Trophoblast cell (in vitro differentiated cells and primary cell): ENCODE results near the gene FAM120A.

Experiments
- DNase-seq, 2 donors: peaks; one replicate each; pipeline ENCODE4 v3.0.0-alpha.2; 2016
- H2AFZ ChIP-seq: 2 replicates; pipeline ENCODE4 v1.6.1; 2013; ENCODE audit warnings: low read length, moderate library complexity, mild to moderate bottlenecking; ENCODE audit not compliant: insufficient read depth, poor library complexity
- H2AK5ac ChIP-seq: 2 replicates; pipeline ENCODE4 v1.6.1; 2013; ENCODE audit warnings: mild to moderate bottlenecking, low read length
- H2BK120ac ChIP-seq: 2 replicates; pipeline ENCODE4 v1.6.1; 2013; ENCODE audit warnings: low read length, mild to moderate bottlenecking, moderate library complexity; ENCODE audit not compliant: insufficient read depth, poor library complexity
- H2BK12ac ChIP-seq: 2 replicates; pipeline ENCODE4 v1.6.1; 2013; ENCODE audit warnings: mild to moderate bottlenecking, low read length, moderate library complexity
- H2BK5ac ChIP-seq: 2 replicates; pipeline ENCODE4 v1.6.1; 2013; ENCODE audit warnings: low read length, low read depth, moderate library complexity, mild to moderate bottlenecking; ENCODE audit not compliant: poor library complexity
- H3K14ac ChIP-seq: 2 replicates; pipeline ENCODE4 v1.6.1; 2013; ENCODE audit warnings: mild to moderate bottlenecking, low read length
- H3K18ac ChIP-seq: 2 replicates; pipeline ENCODE4 v1.6.1; 2013; ENCODE audit warnings: mild to moderate bottlenecking, low read length
- H3K23ac ChIP-seq: 2 replicates; pipeline ENCODE4 v1.6.1; 2013; ENCODE audit warnings: low read length
- H3K27ac ChIP-seq: 2 replicates; pipeline ENCODE4 v1.5.1; 2013; ENCODE audit warnings: low read depth, mild to moderate bottlenecking, inconsistent platforms, low read length, moderate library complexity
- H3K27me3 ChIP-seq: 2 replicates; pipeline ENCODE4 v1.6.1; 2013; ENCODE audit warnings: inconsistent platforms, mild to moderate bottlenecking, low read length, moderate library complexity; ENCODE audit not compliant: insufficient read depth
- H3K36me3 ChIP-seq, 2 experiments: 1 replicate in 1 of 2; 2 replicates in 1 of 2; pipeline ENCODE4 v1.6.1; 2013; ENCODE audit warnings: low read length in 2 of 2, mild to moderate bottlenecking in 2 of 2, moderate library complexity in 1 of 2; ENCODE audit not compliant: insufficient read depth in 2 of 2, control insufficient read depth in 1 of 2
- H3K4ac ChIP-seq: 2 replicates; pipeline ENCODE4 v1.6.1; 2013; ENCODE audit warnings: low read depth, mild to moderate bottlenecking, low read length, moderate library complexity
- H3K4me1 ChIP-seq, 2 experiments: 1 replicate in 1 of 2; 2 replicates in 1 of 2; pipeline ENCODE4 v1.6.1; 2013; ENCODE audit warnings: low read length in 2 of 2, mild to moderate bottlenecking in 2 of 2, moderate library complexity in 1 of 2; ENCODE audit not compliant: insufficient read depth in 2 of 2, control insufficient read depth in 1 of 2
- H3K4me2 ChIP-seq: 2 replicates; pipeline ENCODE4 v1.6.1; 2013; ENCODE audit warnings: inconsistent platforms, mild to moderate bottlenecking, low read length, moderate library complexity
- H3K4me3 ChIP-seq: 2 replicates; pipeline ENCODE4 v1.5.1; 2013; ENCODE audit warnings: mild to moderate bottlenecking, low read depth, low read length, inconsistent platforms
- H3K79me1 ChIP-seq: one replicate; pipeline ENCODE4 v1.6.1; 2013; ENCODE audit warnings: low read length
- H3K79me2 ChIP-seq: 2 replicates; pipeline ENCODE4 v1.6.1; 2013; ENCODE audit warnings: low read length, mild to moderate bottlenecking; ENCODE audit not compliant: control insufficient read depth, insufficient read depth, poor library complexity
- H3K9ac ChIP-seq: 2 replicates; pipeline ENCODE4 v1.6.1; 2013; ENCODE audit warnings: mild to moderate bottlenecking, low read length
- H3K9me3 ChIP-seq: 2 replicates; pipeline ENCODE4 v1.6.1; 2013; ENCODE audit warnings: low read depth, mild to moderate bottlenecking, control low read depth, inconsistent platforms, low read length; ENCODE audit not compliant: insufficient read depth
- H4K12ac ChIP-seq: 2 replicates; pipeline ENCODE4 v1.6.1; 2013; ENCODE audit warnings: low read depth, mild to moderate bottlenecking, low read length, moderate library complexity
- H4K8ac ChIP-seq: 2 replicates; pipeline ENCODE4 v1.6.1; 2013; ENCODE audit warnings: low read depth, mild to moderate bottlenecking, low read length, moderate library complexity
- H4K91ac ChIP-seq: one replicate; pipeline ENCODE4 v1.6.1; 2013; ENCODE audit warnings: low read depth, mild to moderate bottlenecking, low read length, moderate library complexity
- WGBS: extraction: QIAGEN DNeasy Blood & Tissue Kit; methylation state at CpG from one replicate; pipeline ENCODE4 v1.1.7; 2013; ENCODE audit warnings: missing lambda C conversion rate; ENCODE audit not compliant: insufficient read length, insufficient coverage; ENCODE audit errors: extremely low coverage; 5-methylcytosine and 5-hydroxymethylcytosine counted together

The FAM120A gene

GRCh38 chr9:93460689-93461413, 9.4 kb downstream of the FAM120A start:
- H3K4me1 ChIP-seq, result peaks cover 0 to 2% of the 10 kb centered on the region in 2 experiments
- WGBS, result no CpG with 5 or more reads among the region's 3 CpGs
- no peak overlapping the region for H4K12ac ChIP-seq

DNA sequence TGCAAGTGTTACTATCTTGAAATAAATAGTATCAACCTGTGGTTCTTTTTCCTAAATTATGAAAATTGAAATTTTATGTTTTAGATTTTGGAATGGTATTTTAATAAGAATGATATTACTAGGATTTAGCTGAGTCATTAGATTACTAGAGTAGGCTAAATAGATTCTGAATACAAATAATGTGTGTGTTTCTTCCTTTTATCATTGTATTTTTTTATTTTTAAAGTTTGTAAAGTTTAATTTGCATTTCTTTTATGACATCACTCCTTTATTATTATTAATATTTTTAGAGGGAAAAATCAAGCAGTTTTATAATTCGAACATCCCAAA, 9.9 kb downstream of the FAM120A start:
- DNase-seq, result no peak
- Histone ChIP-seq H4K8ac (no peak overlapping the region), H3K9me3 (no peaks in the 10 kb centered on the region), H2AK5ac (no peak overlapping the region), H3K27me3 (no peaks in the 10 kb centered on the region), H3K14ac (no peak overlapping the region), H3K4me1 (peaks cover 0 to 2% of the 10 kb centered on the region in 2 experiments), H2BK12ac (no peak overlapping the region), H3K18ac (no peak overlapping the region), H2BK120ac (no peak overlapping the region), H3K79me2 (peaks cover 5% of the 10 kb centered on the region), H4K91ac (no peak overlapping the region), H2BK5ac (no peak overlapping the region), H4K12ac (no peak overlapping the region), H2AFZ (no peak overlapping the region), H3K4ac (no peak overlapping the region), H3K36me3 (no peaks in the 10 kb centered on the region), H3K27ac (no peak overlapping the region), H3K23ac (no peak overlapping the region), H3K79me1 (no peaks in the 10 kb centered on the region), H3K9ac (no peak overlapping the region), H3K4me3 (no peak overlapping the region), H3K4me2 (no peak overlapping the region)
- no CpG with 5 or more reads among the region's 1 CpG for WGBS

More at GRCh38 chr9:93460689-93461413, 9.4 kb downstream of the FAM120A start:
- Histone ChIP-seq H3K4ac (peak overlapping the region; percentile 55), H2BK5ac (no peak overlapping the region), H3K9me3 (no peaks in the 10 kb centered on the region), H2BK12ac (no peak overlapping the region), H4K8ac (no peak overlapping the region), H2AFZ (no peak overlapping the region), H3K36me3 (no peaks in the 10 kb centered on the region), H3K27ac (no peak overlapping the region), H3K27me3 (no peaks in the 10 kb centered on the region), H3K23ac (no peak overlapping the region), H2BK120ac (no peak overlapping the region), H3K9ac (no peak overlapping the region), H2AK5ac (no peak overlapping the region), H3K18ac (no peak overlapping the region), H3K79me1 (no peaks in the 10 kb centered on the region), H3K14ac (no peak overlapping the region), H3K4me3 (no peak overlapping the region), H4K91ac (no peak overlapping the region), H3K4me2 (no peak overlapping the region), H3K79me2 (peaks cover 4% of the 10 kb centered on the region)
- no peak for DNase-seq

DNA sequence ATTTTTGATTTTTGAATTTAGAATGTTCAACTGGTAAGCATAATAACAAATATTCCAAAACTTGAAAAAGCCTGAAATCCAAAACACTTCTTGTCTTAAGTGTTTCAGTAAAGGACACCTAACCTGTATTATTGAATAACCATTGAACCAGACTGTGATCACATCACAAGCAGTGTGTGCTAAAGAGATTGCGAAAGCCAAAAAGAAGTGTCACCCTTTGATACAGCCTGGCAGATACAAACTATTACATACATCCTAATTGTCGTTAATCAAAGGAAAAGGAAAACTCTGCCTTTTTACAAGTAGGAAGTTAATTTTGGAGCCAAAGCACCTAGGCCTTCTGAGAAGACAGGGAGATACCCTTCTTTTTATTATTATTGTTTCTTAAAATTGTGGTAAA, 10.3 kb downstream of the FAM120A start:
- DNase-seq, result no peak
- H2BK120ac ChIP-seq, result no peak overlapping the region
- peaks cover 9% of the 10 kb centered on the region for H3K79me2 ChIP-seq
- H3K4ac ChIP-seq, result no peak overlapping the region
- no peak overlapping the region for H3K14ac ChIP-seq
- no peak overlapping the region for H2BK12ac ChIP-seq
- H3K4me3 ChIP-seq, result no peak overlapping the region
- no peak overlapping the region for H2BK5ac ChIP-seq
- no peaks in the 10 kb centered on the region for H3K27me3 ChIP-seq
- no peak overlapping the region for H3K27ac ChIP-seq
- no peak overlapping the region for H3K4me2 ChIP-seq
- H2AFZ ChIP-seq, result no peak overlapping the region
- no peak overlapping the region for H2AK5ac ChIP-seq
- H3K23ac ChIP-seq, result no peak overlapping the region
- H4K91ac ChIP-seq, result no peak overlapping the region
- H3K9me3 ChIP-seq, result no peaks in the 10 kb centered on the region
- H3K4me1 ChIP-seq, result peaks cover 0 to 2% of the 10 kb centered on the region in 2 experiments
- H3K9ac ChIP-seq, result no peak overlapping the region
- H3K18ac ChIP-seq, result no peak overlapping the region
- no CpG with 5 or more reads among the region's 2 CpGs for WGBS
- no peak overlapping the region for H4K8ac ChIP-seq
- no peak overlapping the region for H4K12ac ChIP-seq
- H3K36me3 ChIP-seq, result no peaks in the 10 kb centered on the region
- H3K79me1 ChIP-seq, result no peaks in the 10 kb centered on the region

- H4K12ac ChIP-seq, result no peak overlapping the region
- no CpG with 5 or more reads among the region's 4 CpGs for WGBS
- H3K23ac ChIP-seq, result no peak overlapping the region
- H3K4me3 ChIP-seq, result no peak overlapping the region
- no peaks in the 10 kb centered on the region for H3K36me3 ChIP-seq
- H3K4me1 ChIP-seq, result peaks cover 0 to 2% of the 10 kb centered on the region in 2 experiments
- no peak overlapping the region for H3K9ac ChIP-seq
- H3K9me3 ChIP-seq, result no peaks in the 10 kb centered on the region
- H3K18ac ChIP-seq, result no peak overlapping the region
- peaks cover 12% of the 10 kb centered on the region for H3K79me2 ChIP-seq
- no peak overlapping the region for H2AK5ac ChIP-seq
- H2BK120ac ChIP-seq, result no peak overlapping the region
- no peak overlapping the region for H3K4ac ChIP-seq
- H2BK12ac ChIP-seq, result no peak overlapping the region
- H2BK5ac ChIP-seq, result no peak overlapping the region
- no peak overlapping the region for H3K4me2 ChIP-seq
- H4K8ac ChIP-seq, result no peak overlapping the region
- H3K27me3 ChIP-seq, result no peaks in the 10 kb centered on the region
- DNase-seq, result no peak
- H2AFZ ChIP-seq, result no peak overlapping the region
- H3K27ac ChIP-seq, result no peak overlapping the region
- no peak overlapping the region for H4K91ac ChIP-seq
- no peak overlapping the region for H3K14ac ChIP-seq
- no peaks in the 10 kb centered on the region for H3K79me1 ChIP-seq
Observed at GRCh38 chr9:93463638-93464248, 12.3 kb downstream of the FAM120A start.
